C1 segment of cervical spinal cord (tissue), 14 donors: ENCODE data around the gene MSI2.

ENCODE experiments used
- DNase-seq, 14 donors: peaks; one replicate each; lab custom pipeline; 2025; lab: John Stamatoyannopoulos, UW

Gene MSI2

GRCh38 chr17:57569853-57570252, 313.5 kb downstream of the MSI2 start:
- no peak for DNase-seq

GRCh38 chr17:57570724-57571344, 314.5 kb downstream of the MSI2 start:
- peak in 7 of 14 donors; percentile 32 to 68 (median 47) for DNase-seq

DNA sequence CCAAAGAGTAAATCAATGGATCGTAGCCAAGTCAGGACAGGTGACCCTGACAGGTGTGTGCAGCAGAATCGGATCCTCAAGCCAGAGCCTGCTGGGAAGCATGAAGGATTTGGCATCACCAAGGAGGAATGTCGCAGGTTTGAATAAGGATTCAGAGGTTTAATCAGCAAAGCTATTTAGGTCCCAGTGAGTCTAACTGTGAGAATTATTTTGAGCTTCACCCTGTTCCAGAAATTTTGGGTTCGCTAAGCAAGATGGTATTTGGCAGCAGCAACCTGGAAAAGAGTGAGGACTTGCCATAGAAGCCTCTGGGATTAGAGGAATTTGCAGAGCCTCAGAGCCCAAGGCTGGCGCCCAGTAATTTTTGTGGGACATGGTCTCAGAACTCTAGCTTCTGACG, 315.7 kb downstream of the MSI2 start:
- DNase-seq, result peak in 1 of 14 donors; percentile 95

DNA sequence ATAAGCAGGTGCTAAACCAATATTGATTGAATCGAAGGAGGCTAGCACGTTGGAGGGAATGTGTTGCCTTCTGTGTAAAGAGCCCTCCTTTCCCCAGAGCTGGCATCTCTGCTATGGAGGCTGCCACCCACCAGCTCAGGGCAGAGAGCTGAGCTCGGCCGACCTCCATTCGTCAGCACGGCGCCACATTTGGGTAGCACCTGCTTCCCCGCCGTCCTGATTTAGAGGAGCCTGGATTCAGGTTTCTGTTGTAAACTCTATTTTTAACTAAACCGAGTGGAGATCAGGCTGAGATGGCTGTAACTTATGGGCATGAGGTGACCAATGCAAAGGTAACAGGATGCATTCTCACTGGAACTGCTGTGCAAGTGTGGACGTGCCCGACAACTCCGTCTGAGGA, 316.3 kb downstream of the MSI2 start:
- DNase-seq, result no peak

- peak in 8 of 14 donors; percentile 13 to 58 (median 36) for DNase-seq
Observed at GRCh38 chr17:57574040-57574513, 317.8 kb downstream of the MSI2 start.

DNA sequence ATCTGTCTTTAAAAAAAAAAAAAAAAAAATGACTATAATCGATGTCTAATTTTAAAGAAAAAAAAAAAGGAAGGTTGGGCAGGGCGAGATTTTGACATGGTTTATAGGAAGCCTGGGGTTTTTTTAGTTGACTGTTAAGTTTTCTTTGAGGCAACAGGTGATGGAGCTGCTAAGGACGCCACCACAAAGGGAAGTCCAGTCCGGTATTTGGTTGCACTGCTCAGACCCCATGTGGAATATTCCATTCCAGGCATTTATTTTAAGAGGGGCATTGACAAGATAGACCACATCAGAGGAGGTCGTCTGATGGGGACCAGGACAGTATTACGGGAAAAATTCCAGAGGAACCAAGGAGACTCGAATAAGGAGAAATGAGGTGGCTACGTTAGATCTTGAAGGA, 320.4 kb downstream of the MSI2 start:
- no peak for DNase-seq

DNA sequence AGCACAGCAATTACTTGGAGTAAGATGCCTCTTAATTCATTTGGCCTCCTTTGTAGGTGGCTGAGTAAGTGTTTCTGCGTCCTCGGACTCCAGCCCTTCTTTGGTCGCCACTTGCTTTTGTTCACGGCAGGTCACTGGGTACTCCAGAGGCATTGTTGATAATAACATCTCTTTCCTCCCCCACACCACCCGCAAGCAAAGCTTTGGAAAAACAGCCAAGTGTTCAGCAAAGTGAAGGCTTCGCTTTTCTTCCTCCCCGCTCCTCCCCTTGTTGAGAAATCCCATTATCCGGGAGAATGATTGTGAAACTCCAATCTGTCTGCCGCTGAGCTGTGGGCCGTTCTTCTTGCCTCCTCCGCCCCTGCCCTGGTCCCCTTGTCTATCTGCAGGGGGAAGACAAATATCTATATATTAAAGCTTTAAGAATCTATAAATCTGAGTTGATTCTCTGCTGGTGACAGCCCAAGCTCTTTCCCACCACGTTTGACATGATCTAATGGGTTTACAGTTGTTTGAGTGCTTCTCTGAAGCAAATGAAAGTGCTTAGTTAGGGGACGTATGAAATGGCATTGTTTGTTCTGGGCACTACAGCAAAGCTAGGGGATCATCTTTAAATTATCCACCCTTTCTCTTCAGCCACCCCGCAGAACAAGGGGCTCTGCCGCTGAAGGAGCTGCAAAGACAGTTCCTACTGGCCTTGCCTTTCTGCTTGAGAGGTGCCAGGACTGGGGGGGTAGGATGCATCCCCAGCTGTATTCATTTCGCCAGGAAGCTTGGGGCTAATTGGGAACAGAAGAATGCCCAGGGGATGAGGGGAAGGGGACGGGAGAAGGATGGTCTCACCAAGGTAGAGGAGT, 321.7 kb downstream of the MSI2 start:
- peak in 6 of 14 donors; percentile 20 to 55 (median 37) for DNase-seq

DNA sequence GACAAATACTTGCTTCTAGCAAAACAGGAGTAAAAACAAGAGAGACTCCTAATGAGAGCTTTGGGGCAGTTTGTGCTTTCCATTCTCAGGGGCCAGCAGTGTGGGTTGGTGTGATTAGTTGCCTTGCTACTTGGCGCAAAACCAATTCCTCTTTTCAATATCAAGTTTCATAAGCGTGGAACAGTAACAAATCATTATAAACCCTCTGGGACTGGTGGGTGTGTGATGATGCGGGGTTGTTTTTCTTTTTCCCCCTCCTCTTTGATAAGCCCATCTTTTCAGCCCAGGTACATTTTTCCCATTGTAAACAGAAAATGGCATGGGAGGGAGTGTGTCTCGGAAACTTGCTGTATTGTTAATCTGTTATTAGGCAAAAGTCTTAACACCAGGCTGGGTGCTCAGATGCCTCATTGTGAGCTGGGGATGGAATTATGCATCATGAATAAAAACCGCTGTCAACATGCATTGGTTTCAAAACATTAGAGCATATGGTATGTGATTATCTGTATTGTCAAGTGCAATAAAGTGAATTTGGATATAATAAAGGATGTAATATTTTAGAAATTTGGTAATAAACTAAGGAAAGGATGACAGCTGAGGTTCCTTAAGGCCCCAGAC, 322.4 kb downstream of the MSI2 start:
- no peak for DNase-seq

GRCh38 chr17:57579245-57579644, 322.9 kb downstream of the MSI2 start:
- DNase-seq, result no peak

DNA sequence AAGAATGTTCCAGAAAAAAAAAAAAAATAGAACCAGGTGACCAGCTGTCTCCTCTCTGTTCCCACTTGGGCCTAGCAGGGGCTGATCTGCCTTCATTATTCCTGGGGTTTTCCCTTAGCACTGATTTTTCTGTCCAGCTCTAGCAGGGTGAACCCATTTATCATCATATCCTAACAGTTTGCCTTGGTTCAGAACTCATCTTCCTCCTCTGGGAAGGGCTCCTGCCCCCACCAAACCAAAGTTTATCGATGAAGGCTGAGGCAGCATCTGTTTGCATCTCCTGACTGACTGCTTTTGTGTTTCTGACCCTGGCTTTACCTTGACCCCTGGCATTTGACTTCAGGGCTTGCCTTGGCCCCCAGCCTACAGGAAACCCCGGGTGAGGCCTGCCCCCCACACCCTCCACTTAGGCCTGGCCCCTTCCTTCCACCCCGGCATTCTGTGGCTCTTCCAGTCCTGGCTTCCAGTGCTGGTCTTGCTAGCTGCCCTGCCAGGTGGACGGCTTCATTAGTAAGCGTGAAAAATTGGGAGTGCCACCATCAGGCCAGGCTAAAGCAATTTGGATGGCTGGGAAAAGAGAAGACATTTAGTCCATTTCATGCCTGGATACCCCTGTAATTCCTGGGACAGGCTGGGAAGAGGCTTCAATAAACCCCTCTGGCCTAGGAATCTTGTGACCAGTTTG, 323.9 kb downstream of the MSI2 start:
- no peak for DNase-seq

GRCh38 chr17:57582881-57583756, 326.8 kb downstream of the MSI2 start:
- no peak for DNase-seq

- no peak for DNase-seq
Observed at GRCh38 chr17:57584050-57584551, 327.8 kb downstream of the MSI2 start.

- DNase-seq, result no peak
Observed at GRCh38 chr17:57585341-57586195, 329.2 kb downstream of the MSI2 start.

DNA sequence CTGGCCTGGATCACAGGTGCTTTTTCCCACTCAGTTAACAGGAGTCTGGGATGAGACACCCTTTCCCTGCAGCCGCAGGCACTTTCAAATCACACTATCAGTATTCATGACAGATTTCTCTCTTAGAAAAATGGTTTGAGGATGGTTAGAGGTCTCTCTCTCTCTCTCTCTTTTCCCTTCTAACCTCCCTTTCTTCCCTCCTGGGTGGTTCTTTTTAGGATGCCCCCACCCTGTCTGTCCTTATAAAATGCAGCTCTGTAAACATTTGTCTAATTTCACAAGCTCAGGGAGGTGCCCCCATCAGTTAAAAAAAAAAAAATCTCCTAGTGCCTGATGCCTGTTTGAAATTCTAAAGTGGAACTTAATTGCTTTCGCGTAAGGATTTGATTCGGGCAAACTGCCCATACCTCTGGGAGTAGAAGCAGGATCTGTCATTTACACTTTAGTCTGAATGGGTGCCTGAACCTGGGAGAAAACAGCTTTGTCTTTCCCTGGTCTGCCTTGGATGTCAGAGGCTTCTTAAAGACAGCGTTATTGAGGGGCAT, 329.9 kb downstream of the MSI2 start:
- no peak for DNase-seq

DNA sequence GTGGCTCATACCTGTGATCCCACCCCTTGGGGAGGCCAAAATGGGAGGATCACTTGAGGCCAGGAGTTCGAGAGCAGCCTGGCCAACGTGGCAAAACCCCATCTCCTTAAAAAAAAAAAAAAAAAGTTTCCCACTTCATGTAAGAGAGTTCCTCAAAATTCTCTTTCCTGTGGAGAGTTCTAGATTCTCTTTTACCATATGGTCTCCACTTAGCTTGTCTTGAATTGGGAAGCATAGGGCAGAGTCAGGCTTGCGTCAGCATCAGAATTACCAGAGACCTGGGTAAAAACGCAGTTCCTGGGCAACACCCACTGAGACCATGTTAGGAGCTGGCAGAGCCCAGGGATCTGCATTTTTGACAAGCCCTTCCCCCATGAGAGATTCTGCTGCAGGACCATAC, 330.4 kb downstream of the MSI2 start:
- no peak for DNase-seq

- no peak for DNase-seq
Observed at GRCh38 chr17:57587193-57587969, 331.1 kb downstream of the MSI2 start.

DNA sequence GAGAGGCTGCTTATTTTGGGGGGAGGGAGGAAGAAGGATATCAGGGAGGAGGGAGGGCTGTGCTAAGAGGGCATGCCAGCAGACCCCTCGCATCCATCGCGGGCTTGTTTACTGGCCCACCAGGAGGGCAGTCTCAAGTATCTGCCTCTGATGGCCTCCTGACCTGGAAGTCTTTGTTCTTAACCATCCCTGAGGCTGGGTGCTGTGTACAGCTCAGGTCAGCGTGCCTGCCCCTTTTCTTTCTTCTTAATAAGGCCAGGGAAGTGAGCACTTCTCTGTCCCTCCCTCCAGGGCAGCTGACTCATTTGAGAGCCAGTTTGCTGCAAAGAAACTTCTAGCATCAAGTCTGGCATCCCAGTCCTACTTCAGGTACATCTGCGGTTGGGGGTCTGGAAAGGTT, 331.8 kb downstream of the MSI2 start:
- DNase-seq, result no peak

DNA sequence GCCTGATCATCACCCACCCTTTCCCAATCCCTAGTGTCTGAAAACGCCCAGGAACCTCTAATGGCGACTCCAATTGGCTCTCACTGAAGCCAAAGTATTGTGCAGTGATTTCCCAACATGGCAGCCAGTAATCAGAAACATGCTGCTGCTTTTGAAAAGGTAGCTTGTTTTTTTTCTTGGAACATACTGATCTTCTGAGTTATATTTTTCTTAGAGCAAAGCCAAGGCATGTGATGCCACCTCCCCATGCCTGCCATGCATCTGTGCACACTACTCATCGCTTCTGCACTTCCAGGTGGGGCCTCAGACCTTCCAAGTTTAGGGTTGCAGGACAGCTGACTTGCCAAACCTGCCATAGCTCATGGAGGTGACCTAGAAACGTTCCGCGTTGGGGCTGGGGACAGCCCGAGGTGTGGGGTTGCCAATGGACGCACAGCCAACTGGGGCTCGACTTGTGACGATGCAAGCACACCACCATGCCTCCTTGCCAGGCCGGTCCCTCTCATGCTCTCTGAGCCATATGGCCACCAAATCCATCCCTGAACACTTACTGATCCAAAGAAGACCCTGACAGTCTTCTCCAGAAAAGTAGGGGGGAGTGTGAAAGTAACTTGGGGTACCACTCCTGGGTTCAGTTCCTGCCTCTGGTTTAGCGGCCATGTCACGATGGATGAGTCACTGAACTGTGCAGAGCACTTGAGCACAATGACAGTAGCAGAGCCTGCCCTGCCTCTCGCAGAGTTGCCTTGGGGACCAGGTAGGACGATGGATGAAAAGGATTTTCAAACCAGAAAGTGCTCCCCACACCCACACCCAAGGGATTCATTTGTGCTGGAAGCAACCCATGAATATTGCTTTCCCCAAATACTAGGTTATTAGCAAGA, 333.1 kb downstream of the MSI2 start:
- DNase-seq, result no peak
